ENCODE results near the gene CAGE1.

GRCh38 chr6:7367408-7367807 lies 22.1 kb downstream of the CAGE1 start:
- TF ChIP-seq CTCF (IDR thresholded peaks at IDR 0.05) = no peak
- TF ChIP-seq POLR2A (IDR thresholded peaks at IDR 0.05) = no peak
